MM.1S (cell line): ENCODE data around the gene GNPDA1.

ENCODE experiments used
- EZH2 ChIP-seq: fragments of 300-600 bp; sonication (generic); optimal IDR thresholded peaks from 2 replicates; pipeline ENCODE3; 2017; ENCODE audit warnings: low read depth, mild to moderate bottlenecking, antibody characterized with exemption, low read length, mixed read lengths
- EZH2phosphoT487 ChIP-seq: fragments of 300-600 bp; sonication (generic); IDR thresholded peaks from 2 replicates; pipeline ENCODE4 v1.6.1; 2018; ENCODE audit warnings: antibody characterized with exemption, low read length
- TF ChIP-seq, protein P1 (sequence below): fragments of 300-600 bp; sonication (generic); IDR thresholded peaks from 2 replicates; pipeline ENCODE4 v1.5.1; 2016; ENCODE audit warnings: antibody characterized with exemption, low read length, mixed read lengths

DNA sequence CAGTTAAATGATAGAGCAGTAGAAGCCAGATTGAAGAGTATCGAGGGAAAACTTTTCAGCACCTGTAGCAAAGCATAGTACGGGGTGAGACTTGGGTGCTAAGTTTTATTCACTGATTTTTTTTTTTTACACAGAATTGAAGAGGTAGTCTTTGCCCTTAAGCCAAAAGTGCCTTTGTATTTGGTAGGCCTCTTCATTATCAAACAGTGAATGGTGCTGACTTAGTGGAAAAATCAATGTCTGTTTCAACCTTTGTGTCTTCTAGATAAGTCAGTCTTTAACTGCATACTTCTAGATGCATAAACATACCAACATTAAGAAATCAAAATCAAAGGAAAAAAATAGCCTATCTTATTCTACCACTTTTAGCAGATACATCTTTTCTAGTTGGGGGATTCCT lies 30.2 kb downstream of the GNPDA1 start:
- TF ChIP-seq, protein P1, sequence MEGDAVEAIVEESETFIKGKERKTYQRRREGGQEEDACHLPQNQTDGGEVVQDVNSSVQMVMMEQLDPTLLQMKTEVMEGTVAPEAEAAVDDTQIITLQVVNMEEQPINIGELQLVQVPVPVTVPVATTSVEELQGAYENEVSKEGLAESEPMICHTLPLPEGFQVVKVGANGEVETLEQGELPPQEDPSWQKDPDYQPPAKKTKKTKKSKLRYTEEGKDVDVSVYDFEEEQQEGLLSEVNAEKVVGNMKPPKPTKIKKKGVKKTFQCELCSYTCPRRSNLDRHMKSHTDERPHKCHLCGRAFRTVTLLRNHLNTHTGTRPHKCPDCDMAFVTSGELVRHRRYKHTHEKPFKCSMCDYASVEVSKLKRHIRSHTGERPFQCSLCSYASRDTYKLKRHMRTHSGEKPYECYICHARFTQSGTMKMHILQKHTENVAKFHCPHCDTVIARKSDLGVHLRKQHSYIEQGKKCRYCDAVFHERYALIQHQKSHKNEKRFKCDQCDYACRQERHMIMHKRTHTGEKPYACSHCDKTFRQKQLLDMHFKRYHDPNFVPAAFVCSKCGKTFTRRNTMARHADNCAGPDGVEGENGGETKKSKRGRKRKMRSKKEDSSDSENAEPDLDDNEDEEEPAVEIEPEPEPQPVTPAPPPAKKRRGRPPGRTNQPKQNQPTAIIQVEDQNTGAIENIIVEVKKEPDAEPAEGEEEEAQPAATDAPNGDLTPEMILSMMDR = no peak
- no peak for TF ChIP-seq EZH2
- TF ChIP-seq EZH2phosphoT487 = no peak
